HG03103 (cell line): ENCODE data around the gene VSTM4.
A peak's percentile ranks its signal among the peaks of the same experiment; 100 is the strongest.

Experiments
- ATAC-seq: cut with Tn5 transposase; IDR thresholded peaks from one replicate; pipeline ENCODE4 v1.9.1; 2021; ENCODE audit warnings: low read depth; ENCODE audit not compliant: unreplicated experiment

VSTM4 gene

DNA sequence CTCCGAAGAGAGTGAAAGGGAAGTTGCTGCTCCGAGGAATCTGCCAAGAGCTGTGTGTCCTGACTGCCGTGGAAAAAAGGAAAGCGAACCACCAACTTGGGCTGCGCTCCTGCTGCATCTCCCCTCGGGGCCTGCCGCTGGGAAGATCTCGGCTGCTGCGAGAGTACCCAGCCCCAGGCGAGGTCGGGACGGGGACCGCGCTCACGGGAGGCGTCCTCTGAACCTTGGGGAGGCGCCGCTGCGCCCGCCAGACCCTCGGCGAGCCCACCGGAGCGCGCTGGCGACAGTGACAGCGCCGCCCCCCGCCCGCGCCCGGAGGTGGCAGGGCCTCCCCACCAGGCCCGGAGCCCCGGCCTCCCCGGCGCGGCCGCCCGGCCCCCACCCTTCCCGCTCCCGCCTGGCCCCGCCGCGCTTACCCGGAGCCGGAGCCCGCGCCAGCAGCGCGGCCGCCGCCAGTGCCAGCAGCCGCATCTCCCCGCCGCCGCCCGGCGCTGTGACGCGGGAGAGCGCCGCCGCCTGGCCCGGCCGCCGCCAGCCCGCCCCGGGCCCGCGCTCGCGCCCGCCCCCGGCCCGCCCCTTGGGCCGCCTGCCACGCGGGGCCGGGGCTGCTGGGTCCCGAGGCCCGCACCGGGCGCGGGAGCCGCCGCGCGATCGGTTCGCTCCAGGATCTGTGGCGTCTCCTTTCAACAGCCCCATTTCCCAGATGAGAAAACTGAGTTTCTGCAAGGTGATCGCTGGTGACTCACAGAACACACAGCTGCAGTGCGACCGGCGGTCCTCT is at the start of gene VSTM4:
VSTM4 (minus strand) TSS at position 508 of the 781 bp plus-strand sequence; CDS start at position 471, 37 bp downstream.
- no peak for ATAC-seq

- ATAC-seq, result peak; percentile 86
Measured at GRCh38 chr10:49164559-49165188, 49.4 kb upstream of the VSTM4 start.

DNA sequence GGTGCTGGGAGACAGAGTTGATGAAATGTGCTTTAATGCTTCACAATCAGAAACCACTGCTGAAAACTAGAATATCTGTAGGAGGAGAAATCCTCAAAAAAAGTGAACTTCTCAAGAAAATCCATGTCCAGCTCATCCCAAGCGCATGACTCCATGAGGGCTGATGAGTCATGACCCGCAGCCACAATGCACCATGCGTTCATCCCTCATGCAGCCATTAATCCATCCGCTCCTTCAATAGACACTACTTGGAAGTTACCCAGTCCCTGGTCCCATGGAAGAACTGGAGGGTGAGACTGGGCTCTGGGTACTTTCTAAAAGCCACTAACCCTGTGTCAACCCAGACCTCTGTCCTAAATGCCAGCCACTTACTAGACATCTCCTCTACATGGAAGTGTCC is 48.4 kb upstream of the VSTM4 start:
- no peak for ATAC-seq

- no peak for ATAC-seq
Measured at GRCh38 chr10:49162761-49163310, 47.5 kb upstream of the VSTM4 start.

DNA sequence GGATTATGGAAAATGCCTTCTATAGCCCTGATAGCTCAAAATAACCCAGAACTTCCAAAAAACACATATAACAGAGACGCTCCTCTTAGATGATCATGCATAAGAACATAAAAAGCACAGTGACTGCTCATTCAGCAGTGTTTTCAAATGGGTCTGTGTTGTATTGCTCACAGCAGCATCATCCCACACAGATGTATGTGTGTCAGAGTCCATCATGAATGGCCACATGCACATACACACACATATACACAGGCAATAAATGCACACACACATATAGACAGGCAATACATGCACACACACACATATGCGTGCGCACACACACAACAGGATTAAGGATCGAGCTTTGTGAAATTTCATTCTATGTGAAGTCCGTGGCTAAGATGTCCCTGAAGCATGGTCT is 46.7 kb upstream of the VSTM4 start:
- ATAC-seq, result no peak

DNA sequence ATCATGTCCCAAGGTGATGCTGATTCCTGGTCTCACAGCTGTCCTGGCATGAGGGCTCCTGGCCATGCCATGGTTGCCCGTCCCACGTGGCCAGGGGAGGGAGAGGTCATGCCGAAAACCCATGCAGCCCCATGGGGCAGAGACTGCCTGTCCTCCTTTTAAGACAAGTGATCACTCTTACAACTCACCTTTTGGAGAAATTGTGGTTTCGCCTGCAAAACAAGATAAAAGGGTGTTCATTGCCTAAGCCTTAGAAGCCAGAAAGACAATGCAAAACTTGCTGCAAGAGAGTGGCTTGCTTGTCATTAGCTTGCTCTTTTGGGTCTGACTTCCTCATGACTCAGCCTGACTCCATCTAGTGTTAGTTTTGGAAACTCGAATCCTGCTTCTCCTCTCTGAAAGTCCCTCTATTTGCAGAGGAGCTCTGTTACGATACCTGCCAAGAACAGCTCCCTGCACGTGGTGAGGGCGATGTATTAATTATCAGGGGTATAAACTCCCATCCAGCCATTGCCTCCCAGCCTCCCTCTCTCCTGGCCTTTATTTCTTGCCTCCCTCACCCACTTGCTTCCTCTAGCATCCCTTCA is 46.2 kb upstream of the VSTM4 start:
- ATAC-seq, result no peak

GRCh38 chr10:49160814-49161213 is 45.5 kb upstream of the VSTM4 start:
- ATAC-seq, result no peak

DNA sequence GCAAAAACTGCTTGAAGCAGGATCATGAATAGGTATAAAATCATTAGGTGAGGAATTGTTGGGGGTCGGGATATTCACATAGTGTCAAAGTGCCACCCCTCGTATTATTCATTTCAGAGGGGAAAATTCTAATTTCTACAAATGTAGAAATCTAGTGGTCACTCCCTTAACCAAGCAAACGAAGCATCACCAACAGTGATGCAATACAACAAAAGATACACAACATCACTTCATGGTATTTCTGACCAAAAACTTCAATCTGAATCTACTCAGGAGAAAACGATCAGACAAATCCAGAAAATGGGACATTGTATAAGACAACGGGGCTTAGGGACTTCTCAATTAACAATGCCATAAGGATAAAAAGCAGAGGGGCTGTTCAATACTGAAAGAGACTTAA is 44.8 kb upstream of the VSTM4 start:
- ATAC-seq, result no peak

DNA sequence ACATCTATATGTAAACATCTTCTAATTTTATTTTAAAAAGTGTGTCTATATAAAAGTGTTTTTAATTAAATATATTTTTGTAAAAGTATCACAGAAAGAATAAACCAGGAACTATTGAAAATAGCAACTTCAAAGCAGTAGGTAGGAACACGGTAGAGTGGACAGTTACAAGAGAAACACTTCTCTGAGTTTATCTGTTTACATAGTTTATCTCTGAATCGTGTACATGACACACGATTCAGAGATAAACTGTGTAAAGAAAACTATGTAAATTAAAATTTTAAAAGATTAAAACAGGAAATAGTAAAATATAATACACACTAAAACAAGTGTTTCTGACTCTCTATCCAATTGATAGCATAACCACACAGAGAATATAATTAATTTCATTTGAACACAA is 43.6 kb upstream of the VSTM4 start:
- no peak for ATAC-seq

GRCh38 chr10:49158404-49158803 is 43.1 kb upstream of the VSTM4 start:
- no peak for ATAC-seq

DNA sequence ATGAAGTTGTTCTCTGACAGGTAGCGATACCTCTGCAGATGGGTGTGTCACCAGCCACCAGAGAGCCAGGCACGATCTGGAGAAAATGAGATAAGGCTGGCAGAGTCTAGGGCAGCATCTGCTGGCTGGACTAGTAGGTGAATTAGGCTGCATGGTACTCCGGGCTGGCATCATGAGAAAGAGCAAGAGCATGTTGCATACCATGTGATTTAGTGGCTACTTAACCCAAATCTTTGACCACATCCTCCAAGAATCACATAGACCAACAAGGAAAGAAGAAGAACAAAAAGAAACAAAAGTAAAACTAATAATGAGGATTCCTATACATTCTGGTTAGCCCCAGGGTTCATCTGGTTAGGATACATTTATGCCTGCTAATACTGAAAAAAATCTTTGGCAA is 41.9 kb upstream of the VSTM4 start:
- no peak for ATAC-seq

- ATAC-seq, result no peak
Measured at GRCh38 chr10:49154641-49155040, 39.3 kb upstream of the VSTM4 start.

GRCh38 chr10:49153971-49154370 is 38.6 kb upstream of the VSTM4 start:
- ATAC-seq, result no peak

DNA sequence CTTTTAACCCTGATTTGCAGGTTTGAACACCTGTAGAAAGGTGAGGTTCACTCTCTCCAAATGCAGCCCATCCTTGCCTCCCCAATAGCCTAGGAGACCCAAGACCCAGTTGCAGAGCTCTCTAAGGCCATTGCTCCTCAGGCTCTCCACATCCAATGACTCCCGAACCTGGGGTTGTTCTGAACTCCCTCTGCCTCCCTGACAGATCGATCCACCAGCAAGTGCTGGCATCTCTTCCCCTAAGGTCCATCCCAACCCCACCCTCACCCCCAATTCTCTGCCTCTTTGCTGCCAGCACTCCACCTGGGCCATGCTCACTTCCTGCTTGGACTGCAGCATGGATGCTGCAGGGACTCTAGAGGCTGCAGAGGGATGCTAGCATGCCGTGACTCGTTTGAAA is 37.8 kb upstream of the VSTM4 start:
- no peak for ATAC-seq

DNA sequence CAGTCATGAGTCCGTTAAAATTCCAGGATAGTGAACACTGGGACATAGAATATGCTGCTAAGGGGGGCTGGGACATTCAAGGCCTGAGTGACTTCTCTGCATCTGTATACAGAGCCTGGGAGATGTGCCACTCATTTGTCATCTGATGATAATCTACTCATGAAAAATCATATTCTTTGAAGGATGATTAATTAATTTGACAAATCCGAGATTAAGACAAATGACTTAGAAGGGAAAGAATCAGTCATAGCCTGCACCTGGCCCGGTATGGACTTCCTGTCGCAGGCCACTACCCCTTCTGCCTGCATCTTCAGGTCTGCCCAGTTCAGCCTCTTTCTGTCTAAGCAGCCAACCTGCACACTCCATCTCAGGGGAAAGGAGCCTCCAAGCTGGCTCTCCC is 37.3 kb upstream of the VSTM4 start:
- no peak for ATAC-seq

DNA sequence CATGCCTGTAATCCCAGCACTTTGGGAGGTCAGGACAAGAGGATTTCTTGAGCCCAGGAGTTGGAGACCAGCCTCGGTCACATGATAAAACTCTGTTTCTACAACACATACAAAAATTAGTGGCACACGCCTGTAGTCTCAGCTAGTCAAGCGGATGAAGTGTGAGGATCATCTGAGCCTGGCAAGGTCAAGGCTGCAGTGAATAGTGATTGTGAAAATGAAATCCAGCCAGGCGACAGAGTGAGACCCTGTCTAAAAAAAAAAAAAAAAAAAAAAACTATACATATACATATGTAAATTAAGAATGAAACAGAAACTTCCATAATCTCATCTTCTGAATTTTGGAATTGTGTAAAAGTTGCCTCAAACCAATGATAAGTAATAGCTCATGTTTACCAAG is 36.7 kb upstream of the VSTM4 start:
- no peak for ATAC-seq

DNA sequence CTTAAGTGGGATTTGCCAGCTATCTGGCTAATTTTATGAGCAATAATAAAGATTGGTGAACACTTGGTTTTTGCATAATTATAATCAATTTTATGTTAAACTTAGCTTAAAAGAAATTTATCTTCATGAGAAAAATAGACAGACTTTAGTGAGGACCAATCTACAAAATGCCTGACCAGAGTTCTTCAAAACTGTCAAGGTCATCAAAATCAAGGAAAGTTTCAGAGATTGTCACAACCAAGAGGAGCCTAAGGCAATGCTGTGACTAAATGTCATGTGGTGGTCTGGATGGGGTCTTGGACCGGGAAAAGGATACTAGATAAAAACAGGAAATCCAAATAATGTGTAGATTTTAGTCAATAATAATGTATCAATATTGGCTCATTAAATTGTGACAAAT is 36.2 kb upstream of the VSTM4 start:
- no peak for ATAC-seq

DNA sequence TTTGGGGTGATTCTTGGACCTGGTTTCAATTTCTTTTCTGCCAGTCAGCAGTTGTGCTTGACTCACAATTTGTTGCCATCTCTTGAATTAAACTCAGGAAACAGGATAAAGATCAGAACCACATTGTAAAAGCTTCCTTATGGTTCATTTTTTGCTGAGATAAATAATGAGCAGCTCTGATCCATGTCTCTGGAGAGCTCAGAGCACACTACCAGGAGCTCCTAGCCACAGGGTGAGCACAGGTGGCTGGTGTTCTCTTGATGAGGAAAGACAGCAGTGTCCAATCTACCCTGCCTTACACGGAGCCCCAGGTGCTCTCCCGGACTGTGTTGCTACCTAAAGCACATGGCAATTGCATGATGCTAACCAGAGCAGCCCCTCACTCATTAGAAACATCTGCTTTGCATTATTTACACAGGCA is 35.7 kb upstream of the VSTM4 start:
- no peak for ATAC-seq

- no peak for ATAC-seq
Measured at GRCh38 chr10:49150426-49150825, 35.1 kb upstream of the VSTM4 start.

DNA sequence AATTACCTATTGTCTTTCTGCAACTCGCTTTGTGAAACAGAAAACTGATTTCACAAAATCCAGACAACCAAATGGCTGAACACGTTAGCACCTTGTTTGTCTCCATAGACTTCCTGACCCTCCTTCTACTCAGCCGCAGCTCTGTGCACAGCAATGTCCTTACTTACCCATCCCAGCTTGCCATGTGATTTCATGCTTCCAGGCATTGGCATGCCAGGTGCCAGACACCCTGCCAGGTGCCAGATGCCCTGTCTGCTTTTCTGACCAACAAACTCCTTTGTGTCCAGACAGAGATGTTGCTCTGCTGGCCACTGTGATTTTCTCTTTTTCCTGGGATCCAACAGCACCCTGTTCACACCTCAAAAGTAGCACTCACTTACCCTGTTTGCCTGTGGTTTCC is 34.6 kb upstream of the VSTM4 start:
- no peak for ATAC-seq

GRCh38 chr10:49144058-49144720 is 28.9 kb upstream of the VSTM4 start:
- no peak for ATAC-seq
